CD14-positive monocyte (primary cell): Measurements from ENCODE around the gene IKZF2. TPM values are rescaled to one million over a fixed set of nuclear protein-coding genes. Genes with fewer than 3 reads are reported as not detected.

ENCODE experiments used
- DNase-seq, 3 donors: peaks; one replicate each; pipeline ENCODE4 v3.0.0-alpha.2; 2011 to 2022
- H2AFZ ChIP-seq: 2 replicates; pipeline ENCODE4 v1.6.0; 2012; ENCODE audit warnings: mild to moderate bottlenecking, low read depth, low read length, inconsistent platforms; ENCODE audit not compliant: insufficient read depth, poor library complexity, severe bottlenecking
- H3K27ac ChIP-seq, 2 donors: 1 replicate in 1 of 2; 2 replicates in 1 of 2; pipeline ENCODE4 v1.5.1; 2012 to 2013; ENCODE audit warnings: low read length in 2 of 2, control low read depth in 1 of 2, inconsistent platforms in 1 of 2, low read depth in 1 of 2, mild to moderate bottlenecking in 1 of 2
- H3K27me3 ChIP-seq, 2 donors: one replicate each; pipeline versions ENCODE4 v1.6.0 to v1.6.1; 2011 to 2013; ENCODE audit warnings: low read length in 2 of 2; ENCODE audit not compliant: control insufficient read depth in 2 of 2, insufficient read depth in 2 of 2
- H3K36me3 ChIP-seq, 2 donors: replicated peaks in 1 of 2; 1 replicate in 1 of 2; 2 replicates in 1 of 2; pipeline versions ENCODE4 v1.5.1 to v1.6.1; 2012 to 2013; ENCODE audit warnings: low read length in 2 of 2, control low read depth in 1 of 2, inconsistent platforms in 1 of 2, mild to moderate bottlenecking in 1 of 2; ENCODE audit not compliant: insufficient read depth in 2 of 2, control insufficient read depth in 1 of 2
- H3K4me1 ChIP-seq, 2 donors: 1 replicate in 1 of 2; 2 replicates in 1 of 2; pipeline versions ENCODE4 v1.5.1 to v1.6.1; 2012 to 2013; ENCODE audit warnings: low read length in 2 of 2, control low read depth in 1 of 2, inconsistent platforms in 1 of 2, mild to moderate bottlenecking in 1 of 2, moderate library complexity in 1 of 2; ENCODE audit not compliant: insufficient read depth in 2 of 2, control insufficient read depth in 1 of 2
- H3K4me2 ChIP-seq: replicated peaks from 2 replicates; pipeline ENCODE3; 2012; ENCODE audit warnings: low read length, moderate library complexity, mild to moderate bottlenecking; ENCODE audit not compliant: poor library complexity, severe bottlenecking; ENCODE audit errors: extremely low read depth
- H3K4me3 ChIP-seq, 3 experiments: fragments of 200-600 bp in 1 of 3; sonication (generic) in 1 of 3; replicated peaks in 1 of 3; 1 replicate in 2 of 3; 2 replicates in 1 of 3; pipeline ENCODE4 v1.5.1; 2011 to 2013; ENCODE audit warnings: low read length in 3 of 3, mild to moderate bottlenecking in 3 of 3, control low read depth in 2 of 3, low read depth in 2 of 3, inconsistent platforms in 1 of 3, moderate library complexity in 1 of 3
- H3K79me2 ChIP-seq: 2 replicates; pipeline ENCODE4 v1.6.0; 2012; ENCODE audit warnings: mild to moderate bottlenecking, control low read depth, inconsistent platforms, low read length, moderate library complexity; ENCODE audit not compliant: insufficient read depth
- H3K9ac ChIP-seq: 2 replicates; pipeline ENCODE4 v1.6.0; 2017; ENCODE audit warnings: low read length, mild to moderate bottlenecking; ENCODE audit not compliant: insufficient read depth, poor library complexity, severe bottlenecking
- H3K9me3 ChIP-seq, 2 donors: replicated peaks in 1 of 2; 1 replicate in 1 of 2; 2 replicates in 1 of 2; pipeline versions ENCODE4 v1.5.1 to v1.6.1; 2012 to 2013; ENCODE audit warnings: low read length in 2 of 2, control low read depth in 1 of 2; ENCODE audit not compliant: control insufficient read depth in 1 of 2, insufficient read depth in 1 of 2
- H4K20me1 ChIP-seq: 2 replicates; pipeline ENCODE4 v1.6.0; 2012; ENCODE audit warnings: mild to moderate bottlenecking, low read length, control low read depth, moderate library complexity; ENCODE audit not compliant: insufficient read depth
- H3K27ac Mint-ChIP-seq, 7 donors: one replicate each; pipeline ENCODE4 v1.8.0; 2020; ENCODE audit warnings: mild to moderate bottlenecking in 7 of 7, mixed read lengths in 7 of 7, moderate library complexity in 6 of 7, inconsistent platforms in 2 of 7
- H3K27me3 Mint-ChIP-seq, 3 donors: one replicate each; pipeline ENCODE4 v1.8.0; 2021 to 2022; ENCODE audit warnings: low read depth in 3 of 3, mild to moderate bottlenecking in 3 of 3, mixed read lengths in 3 of 3, moderate library complexity in 3 of 3, inconsistent platforms in 1 of 3
- H3K36me3 Mint-ChIP-seq, 2 donors: one replicate each; pipeline ENCODE4 v1.8.0; 2020; ENCODE audit warnings: mixed read lengths in 2 of 2, inconsistent platforms in 1 of 2, mild to moderate bottlenecking in 1 of 2
- H3K4me1 Mint-ChIP-seq: one replicate; pipeline ENCODE4 v1.8.0; 2020; ENCODE audit warnings: mild to moderate bottlenecking, mixed read lengths
- H3K4me3 Mint-ChIP-seq, 2 donors: one replicate each; pipeline ENCODE4 v1.8.0; 2020; ENCODE audit warnings: mild to moderate bottlenecking in 2 of 2, mixed read lengths in 2 of 2, moderate library complexity in 1 of 2
- H3K9me3 Mint-ChIP-seq, 7 donors: one replicate each; pipeline ENCODE4 v1.8.0; 2020 to 2022; ENCODE audit warnings: mixed read lengths in 7 of 7, mild to moderate bottlenecking in 6 of 7, moderate library complexity in 6 of 7, inconsistent platforms in 2 of 7
- CTCF ChIP-seq: fragments of 200-600 bp; IDR thresholded peaks from one replicate; pipeline ENCODE4 v1.8.0; 2022; ENCODE audit warnings: antibody characterized with exemption, mild to moderate bottlenecking
- WGBS: methylation state at CpG from one replicate; pipeline ENCODE4 v1.1.5; 2013; ENCODE audit warnings: missing lambda C conversion rate; ENCODE audit not compliant: insufficient coverage; 5-methylcytosine and 5-hydroxymethylcytosine counted together
- intact Hi-C, 2 donors: fragments of 100-400 bp; cut with micrococcal nuclease; formaldehyde crosslinking; loops; one replicate each; pipeline versions ENCODE4 v1.15.0 to v1.15.1; 2023
- polyA plus RNA-seq, 3 donors: library from polyadenylated mRNA; depleted of rRNA in 1 of 3; unstranded in 2 of 3; stranded (reverse) in 1 of 3; fragments of 300-500 nt in 2 of 3; fragments of >200 nt in 1 of 3; fragmentation: Illumina TruSeq in 2 of 3; gene quantifications; 1 replicate in 2 of 3; 2 replicates in 1 of 3; pipeline ENCODE4 v1.2.3, GENCODE V29; 2012 to 2021

IKZF2 gene
- polyA plus RNA-seq, 3 donors = 0.10 to 0.12 (median 0.11) TPM

- Histone ChIP-seq H3K9ac (no peak overlapping the region), H3K79me2 (no peaks in the 10 kb centered on the region), H4K20me1 (no peaks in the 10 kb centered on the region), H2AFZ (no peak overlapping the region), H3K4me2 (no peak overlapping the region), H3K9me3 (no peaks in the 10 kb centered on the region), H3K36me3 (no peaks in the 10 kb centered on the region), H3K4me3 (no peak overlapping the region), H3K27me3 (no peaks in the 10 kb centered on the region), H3K27ac (no peak overlapping the region), H3K4me1 (no peaks in the 10 kb centered on the region)
- TF ChIP-seq CTCF = no peak
- Mint-ChIP-seq H3K27me3 (peaks cover 0 to 2% (median 0%) of the 10 kb centered on the region in 3 donors), H3K27ac (no peak overlapping the region), H3K4me3 (no peak overlapping the region), H3K4me1 (no peaks in the 10 kb centered on the region), H3K36me3 (no peaks in the 10 kb centered on the region), H3K9me3 (peaks cover 0 to 2% (median 0%) of the 10 kb centered on the region in 7 donors)
- no peak for DNase-seq
- intact Hi-C loops = no loop called here
Measured at GRCh38 chr2:213018340-213018901, 133.0 kb downstream of the IKZF2 start.

- H3K4me3 Mint-ChIP-seq = no peak overlapping the region
- no CpG with 5 or more reads among the region's 1 CpG for WGBS
- H4K20me1 ChIP-seq = no peaks in the 10 kb centered on the region
- no peak overlapping the region for H3K4me2 ChIP-seq
- peaks cover 0 to 2% (median 0%) of the 10 kb centered on the region in 3 donors for H3K27me3 Mint-ChIP-seq
- no peaks in the 10 kb centered on the region for H3K36me3 ChIP-seq
- no peaks in the 10 kb centered on the region for H3K4me1 Mint-ChIP-seq
- no peak overlapping the region for H3K27ac ChIP-seq
- H3K36me3 Mint-ChIP-seq = no peaks in the 10 kb centered on the region
- H3K4me3 ChIP-seq = no peak overlapping the region
- no peaks in the 10 kb centered on the region for H3K79me2 ChIP-seq
- intact Hi-C loops = no loop called here
- no peak overlapping the region for H3K9ac ChIP-seq
- DNase-seq = no peak
- H3K9me3 ChIP-seq = no peaks in the 10 kb centered on the region
- no peak for TF ChIP-seq CTCF
- no peaks in the 10 kb centered on the region for H3K27me3 ChIP-seq
- H3K27ac Mint-ChIP-seq = no peak overlapping the region
- H2AFZ ChIP-seq = no peak overlapping the region
- peaks cover 0 to 2% (median 0%) of the 10 kb centered on the region in 7 donors for H3K9me3 Mint-ChIP-seq
- no peaks in the 10 kb centered on the region for H3K4me1 ChIP-seq
Measured at GRCh38 chr2:213017404-213017803, 134.0 kb downstream of the IKZF2 start.
